CD4-positive, alpha-beta T cell treated with Interleukin-15 for 1 hour (primary cell): Measurements from ENCODE around the gene TMC4.
"Not testable (repeated sequence)": the region's sequence is repeated elsewhere in the genome, so short reads cannot be mapped to it uniquely, and the experiment has no call there.

Experiments used
- DNase-seq: peaks from one replicate; pipeline ENCODE4 v3.0.0-alpha.2; 2020

TMC4 gene

DNA sequence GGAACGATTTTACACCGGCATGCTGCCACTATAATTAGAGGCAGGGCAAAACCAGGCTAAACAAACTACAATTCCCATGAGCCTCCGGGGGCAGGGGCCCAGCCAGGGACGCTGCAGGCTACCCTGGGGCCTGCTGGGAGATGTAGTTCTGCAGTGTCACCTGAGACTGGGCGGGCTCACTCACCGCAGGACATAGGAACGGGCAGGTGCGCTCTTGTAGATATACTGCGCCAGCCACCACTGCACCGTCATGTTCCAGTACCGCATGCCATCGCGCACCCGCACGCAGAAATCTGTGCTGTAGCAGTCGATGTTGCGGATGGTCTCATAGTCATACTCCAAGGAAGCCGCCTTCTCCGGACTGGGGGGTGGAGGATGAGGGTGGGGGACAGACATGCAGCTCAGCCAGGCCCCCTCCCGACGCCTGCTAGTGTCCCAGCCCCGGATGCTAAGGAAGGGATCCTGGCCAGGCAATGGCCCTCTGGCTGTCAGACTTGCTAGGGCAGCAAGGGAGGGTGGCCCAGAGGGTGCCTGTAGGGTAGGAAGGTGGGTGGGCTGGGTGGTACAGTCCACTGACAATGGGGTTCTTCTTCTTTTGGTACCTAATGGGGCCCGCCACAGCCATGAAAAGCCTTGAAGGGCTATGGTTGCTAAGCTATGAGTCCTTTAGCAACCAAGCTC lies 5.8 kb upstream of the TMC4 start:
- no peak for DNase-seq

DNA sequence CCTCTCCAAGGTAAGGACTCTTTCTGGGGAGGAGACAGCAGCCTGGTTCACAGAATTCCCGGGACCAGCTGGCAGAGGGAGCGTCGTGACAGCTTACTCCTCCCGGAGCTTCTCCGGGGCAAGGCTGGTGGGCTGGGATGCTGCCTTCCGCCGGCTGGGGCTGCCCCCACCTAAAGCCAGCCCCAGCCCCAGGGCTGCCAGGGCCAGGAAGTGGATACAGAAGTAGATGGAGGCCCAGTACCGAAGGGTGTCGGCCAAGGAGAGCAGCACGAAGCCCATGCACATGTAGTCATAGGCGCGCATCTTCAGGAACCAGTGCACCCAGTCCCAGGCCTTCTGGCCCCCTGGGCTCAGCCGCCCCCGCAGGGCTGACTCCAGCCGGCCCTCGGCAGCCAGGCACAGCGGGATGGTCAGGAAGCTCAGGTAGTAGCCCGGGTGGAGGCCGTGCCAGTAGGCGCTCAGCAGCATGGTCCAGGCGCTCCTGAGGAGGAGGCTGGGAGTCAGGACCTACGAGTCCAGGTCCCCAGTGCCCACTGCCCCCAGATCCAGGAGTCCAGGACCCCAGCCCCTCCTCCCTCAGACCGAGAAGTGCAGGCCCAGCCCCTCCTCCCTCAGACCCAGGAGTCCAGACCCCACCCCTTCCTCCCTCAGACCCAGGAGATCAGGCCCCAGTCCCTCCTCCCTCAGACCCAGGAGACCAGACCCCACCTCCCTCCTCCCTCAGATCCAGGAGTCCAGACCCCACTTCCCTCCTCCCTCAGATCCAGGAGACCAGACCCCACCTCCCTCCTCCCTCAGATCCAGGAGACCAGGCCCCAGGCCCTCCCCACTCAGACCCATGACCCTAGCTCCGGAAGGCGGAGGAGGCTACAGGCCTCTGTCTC lies 1.2 kb upstream of the TMC4 start:
- no peak for DNase-seq

DNA sequence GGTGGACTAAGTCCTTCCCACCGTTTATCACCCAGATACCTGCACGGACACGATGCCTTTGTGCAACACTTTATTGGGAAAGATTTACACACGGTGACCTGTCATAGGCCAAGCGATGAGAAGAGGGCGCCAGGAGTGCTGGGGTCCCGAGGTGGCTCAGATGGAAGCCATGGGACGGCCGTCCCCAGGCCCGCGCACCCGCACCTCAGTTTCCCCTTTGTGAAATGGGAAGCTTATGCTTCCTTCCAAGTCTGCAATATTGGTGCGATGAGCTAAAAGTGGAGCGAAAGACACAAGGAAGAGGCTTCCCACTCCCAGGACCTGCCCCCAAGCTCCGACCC lies 369 bp upstream of the TMC4 start:
- DNase-seq: no peak

DNA sequence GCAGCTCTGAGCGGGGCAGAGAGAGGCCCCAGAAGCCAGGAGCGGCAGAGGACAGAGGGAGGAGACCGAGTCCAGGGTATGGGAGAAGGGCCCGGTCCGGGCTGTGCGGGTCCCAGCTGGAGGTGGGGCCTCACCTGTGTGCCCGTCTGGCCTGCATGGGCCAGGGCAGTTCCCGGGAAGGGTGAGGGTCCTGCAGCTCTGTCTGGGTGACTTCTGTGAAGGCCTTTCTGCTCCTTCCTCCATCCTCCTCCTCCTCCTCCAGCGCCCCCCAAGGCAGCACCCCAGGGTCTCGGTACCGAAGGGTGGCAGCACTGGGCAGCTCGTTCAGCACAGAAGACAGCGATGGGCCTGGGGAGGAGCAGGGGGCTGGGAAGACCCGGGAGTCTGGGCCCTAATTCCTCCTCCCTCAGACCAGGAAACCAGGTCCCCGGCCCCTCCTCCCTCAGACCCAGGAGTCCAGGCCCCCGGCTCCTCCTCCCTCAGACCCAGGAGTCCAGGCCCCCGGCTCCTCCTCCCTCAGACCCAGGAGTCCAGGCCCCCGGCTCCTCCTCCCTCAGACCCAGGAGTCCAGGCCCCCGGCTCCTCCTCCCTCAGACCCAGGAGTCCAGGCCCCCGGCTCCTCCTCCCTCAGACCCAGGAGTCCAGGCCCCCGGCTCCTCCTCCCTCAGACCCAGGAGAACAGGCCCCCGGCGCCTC lies 1.1 kb downstream of the TMC4 start:
- DNase-seq: not testable (repeated sequence)

DNA sequence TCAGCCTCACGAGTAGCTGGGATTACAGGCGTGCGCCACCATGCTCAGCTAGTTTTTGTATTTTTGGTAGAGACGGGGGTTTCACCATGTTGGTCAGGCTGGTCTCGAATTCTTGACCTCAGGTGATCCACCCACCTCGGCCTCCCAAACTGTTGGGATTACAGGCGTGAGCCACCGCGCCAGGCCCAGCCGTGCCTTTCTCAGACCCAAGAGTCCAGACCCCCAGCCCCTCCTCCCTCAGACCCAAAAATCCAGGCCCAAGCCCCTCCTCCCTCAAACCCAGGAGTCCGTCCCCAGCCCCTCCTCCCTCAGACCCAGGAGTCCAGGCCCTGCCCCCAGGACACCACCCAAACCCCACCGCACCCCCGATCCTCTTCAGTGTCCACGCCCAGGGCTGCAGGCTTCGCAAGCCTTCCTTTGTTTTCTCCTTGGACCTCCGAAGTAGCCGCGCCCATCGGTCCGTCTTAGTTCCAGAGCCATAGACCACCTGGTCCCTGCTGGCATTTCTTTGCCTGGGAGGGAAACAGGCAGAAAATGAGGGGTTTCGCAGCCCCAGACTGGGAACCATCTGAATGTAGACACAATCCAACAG lies 3.7 kb downstream of the TMC4 start:
- DNase-seq: no peak

DNA sequence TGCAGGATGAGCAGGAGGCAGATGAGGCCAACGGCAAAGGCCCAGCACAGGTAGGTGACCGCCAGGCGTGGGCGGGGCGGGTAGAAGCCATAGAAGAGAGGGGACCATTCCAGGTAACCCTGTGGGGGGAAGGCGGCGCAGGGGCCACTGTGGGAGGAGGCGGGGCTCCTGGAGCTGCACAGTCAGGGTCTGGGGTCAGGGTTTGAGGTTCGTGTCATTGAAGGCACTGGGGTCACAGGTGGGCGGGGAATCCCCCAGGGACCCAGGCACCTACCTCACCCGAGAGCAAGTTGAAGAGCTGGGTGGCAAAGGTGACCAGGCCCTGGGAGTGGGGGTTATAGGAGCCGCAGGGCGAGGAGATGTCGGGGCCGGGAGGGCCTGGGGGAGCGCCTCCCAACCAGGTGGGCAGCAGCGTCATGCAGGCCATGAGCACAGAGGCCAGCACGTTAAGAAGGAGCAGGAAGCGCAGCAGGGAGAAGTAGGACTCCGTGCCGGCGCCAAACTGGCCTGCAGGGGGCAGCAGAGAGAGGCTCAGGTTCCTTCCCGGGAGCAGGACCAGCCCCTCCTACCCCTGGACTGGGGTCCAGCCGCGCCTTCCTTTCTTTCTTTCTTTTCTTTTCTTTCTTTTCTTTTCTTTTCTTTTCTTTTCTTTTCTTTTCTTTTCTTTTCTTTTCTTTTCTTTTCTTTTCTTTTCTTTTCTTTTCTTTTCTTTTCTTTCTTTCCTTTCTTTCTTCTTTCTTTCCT lies 4.6 kb downstream of the TMC4 start:
- DNase-seq: peak; percentile 84

DNA sequence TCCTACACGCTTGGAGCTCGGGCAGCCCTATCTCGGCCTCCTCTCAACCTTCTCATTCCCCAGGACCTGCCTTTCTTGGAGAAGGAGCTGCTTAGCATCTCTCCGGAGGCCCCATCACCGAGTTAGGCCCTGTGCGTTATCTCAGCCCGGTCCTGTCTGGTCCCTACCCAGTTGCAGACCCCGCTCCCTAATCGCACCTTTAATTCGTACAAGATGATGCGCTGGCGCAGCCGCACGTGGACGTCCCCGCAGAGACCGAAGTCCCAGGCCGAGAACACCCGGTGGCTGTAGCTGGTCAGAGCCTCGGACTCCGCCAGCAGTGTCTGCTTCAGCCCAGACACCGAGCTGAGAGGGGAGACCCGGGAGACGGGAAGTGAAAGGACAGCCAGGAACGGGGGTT lies 7.7 kb downstream of the TMC4 start:
- DNase-seq: no peak

DNA sequence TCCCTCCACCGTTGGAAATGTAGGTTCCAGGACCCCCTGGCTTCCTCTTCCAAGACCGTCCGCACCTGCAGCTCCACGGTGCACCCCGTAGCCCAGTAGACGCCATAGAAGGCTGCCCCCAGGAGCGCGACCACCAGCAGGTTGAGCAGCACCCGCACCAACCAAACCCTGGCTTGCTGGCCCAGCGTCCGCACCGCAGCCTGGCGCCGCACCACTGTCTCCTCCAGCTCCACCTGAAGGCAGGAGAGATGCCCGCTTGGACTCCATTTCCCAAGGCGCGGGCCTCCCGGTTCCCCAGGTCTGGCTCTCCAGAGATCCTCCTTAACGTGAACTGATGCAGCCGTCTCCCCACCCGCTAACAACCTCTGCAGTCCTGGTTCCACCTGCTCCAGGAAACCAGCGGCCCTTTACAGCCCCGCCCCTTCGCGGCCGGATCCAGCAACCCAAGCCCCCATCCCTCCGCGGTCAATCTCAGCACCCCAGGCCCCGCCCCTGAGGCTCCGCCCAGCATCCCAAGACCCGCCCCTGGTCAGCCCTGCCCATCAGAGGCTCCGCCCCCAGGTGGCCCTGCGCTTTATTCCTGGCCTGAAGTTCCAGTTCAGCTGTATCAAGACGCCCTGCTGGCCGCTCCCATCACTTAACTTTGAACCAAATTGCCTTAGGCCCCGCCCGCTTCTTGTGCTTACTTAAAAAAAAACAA lies 8.4 kb downstream of the TMC4 start:
- DNase-seq: peak; percentile 64

DNA sequence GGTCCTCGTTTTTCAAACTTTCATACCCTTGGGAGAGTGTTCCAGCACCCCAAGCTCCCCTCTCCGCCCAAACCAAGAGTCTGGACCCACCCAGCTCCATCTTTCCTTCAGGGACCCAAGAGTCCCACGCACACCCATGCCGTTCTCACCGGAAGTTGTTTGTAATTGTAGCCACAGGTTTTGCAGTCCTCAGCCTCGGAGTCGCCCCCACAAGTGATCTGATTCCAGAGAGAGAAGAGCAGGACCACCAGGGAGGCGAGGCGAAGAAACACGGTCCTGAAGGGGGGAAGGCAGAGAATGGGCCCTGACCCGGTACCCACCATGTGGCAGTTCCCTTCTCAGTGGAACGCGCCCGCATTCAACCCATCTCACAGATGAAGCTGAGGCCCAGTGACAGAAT lies 10.1 kb downstream of the TMC4 start:
- DNase-seq: no peak

DNA sequence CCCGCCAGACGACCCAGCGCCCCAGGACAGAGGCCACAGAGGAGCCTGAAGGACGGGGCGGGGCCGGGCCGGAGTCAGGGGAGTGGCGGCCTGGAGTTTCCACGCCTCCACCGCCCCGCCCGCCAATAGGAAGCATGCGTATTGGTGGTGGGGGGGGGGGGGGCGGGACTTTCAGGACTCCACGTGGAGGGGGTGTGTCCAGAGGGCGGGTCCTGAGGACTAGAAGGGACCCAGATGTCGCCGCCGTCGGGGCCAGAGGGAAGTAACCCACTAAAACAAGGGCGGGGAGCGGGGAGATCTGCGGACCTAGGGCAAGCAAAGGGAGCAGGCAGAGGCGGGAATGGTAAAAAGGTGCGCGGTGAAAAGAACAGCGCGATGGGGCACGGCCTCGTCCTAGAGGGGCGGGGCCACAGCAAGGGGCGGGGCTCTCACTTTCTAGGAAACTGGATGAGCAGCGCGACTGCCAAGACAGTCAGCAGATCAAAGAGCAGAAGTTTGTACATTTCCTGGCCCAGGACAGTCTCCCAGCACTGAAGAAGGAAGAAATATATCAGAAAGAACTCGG lies 10.6 kb downstream of the TMC4 start:
- peak; percentile 85 for DNase-seq

DNA sequence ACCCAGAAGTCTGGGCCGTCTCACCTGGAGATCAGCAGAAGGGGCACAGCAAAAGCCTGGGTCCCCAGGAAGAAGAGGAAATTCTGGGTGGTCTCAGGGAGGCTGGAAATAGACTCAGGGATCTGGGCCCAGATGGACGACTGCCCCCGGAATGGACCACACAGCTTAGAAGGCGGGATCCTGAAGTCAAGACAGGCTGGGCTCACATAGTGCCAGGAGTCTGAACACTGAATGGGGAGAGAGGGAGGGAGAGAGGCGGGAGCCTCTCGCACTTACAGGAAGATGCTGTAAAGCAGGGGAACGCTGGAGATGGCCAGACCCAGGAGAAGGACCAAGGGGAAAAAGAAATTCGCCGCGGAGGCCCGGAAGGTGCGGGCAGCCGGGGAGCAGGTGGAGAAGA lies 12.1 kb downstream of the TMC4 start:
- DNase-seq: no peak

DNA sequence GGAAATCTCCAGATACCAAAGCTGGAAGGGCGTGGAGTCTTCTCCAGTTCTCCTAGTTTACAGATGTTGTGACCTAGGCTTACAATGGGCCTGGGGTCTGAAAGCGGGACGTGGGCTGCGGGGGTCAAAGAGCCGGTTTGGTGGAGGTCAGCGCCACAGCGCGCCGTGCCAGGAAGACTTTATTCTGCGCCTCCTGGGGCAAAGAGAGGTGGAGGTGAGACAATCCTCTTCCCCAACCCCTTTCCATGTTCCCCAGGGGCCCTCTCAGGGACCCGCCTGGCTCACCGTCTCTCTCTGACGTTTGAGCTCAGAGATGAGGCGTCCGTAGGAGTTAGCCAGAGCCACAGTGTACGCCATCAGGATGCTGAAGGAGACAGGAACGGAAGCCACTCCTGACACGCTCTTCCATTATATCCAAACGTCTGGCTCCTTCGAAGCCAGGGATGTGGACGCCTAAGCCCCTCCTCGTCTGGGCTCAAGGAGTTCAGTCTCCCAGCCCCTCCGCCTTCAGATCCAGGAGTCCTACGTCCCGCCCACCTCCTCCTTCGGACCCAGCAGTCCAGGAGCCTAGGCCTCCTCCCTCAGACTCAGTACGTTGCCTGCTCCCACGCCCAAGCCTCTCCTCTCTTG lies 12.7 kb downstream of the TMC4 start:
- no peak for DNase-seq

DNA sequence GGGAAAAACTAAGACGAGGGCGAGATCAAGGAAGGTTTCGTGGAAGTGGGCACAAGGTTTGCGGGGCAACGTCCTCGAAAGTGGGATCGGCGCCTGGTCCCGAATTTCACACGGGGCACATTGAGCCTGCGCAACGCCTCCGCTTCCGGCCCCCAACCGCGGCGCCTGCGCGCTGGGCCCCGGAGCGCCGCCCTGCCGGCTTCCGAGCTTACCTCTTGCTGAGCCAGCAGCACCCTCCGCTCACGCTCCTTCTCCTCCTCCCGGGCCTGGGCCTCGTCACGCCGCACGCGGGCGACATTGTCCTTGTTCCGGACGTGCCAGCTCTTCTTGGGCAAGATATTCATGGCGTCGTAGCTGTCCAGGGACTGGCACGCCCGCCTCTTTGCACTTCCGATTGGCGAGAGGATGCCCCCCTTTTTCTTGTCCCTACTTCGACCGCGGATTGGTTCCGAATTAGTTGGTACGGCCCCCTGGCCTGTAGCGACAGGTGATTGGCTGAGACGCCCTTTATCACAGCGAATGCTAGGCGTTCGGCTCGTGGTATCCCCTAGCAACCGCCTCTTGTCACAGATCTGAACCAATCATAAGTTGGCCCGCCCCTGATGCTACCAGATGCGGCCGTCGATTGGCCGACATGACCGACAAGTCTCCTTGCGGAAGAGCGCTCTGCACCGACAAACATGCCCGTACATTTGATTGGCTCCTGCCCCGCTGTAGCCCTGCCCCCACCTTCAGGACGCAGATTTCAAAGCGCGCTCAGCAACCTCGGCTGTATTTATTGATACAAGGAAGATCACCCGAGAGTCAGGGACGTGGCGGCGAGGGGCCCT lies 13.4 kb downstream of the TMC4 start, which contains the start of gene LENG1:
Gene LENG1 (minus strand): TSS at position 370 of the 830 bp plus-strand sequence. CDS start 26 bp downstream, at position 344.
- DNase-seq: peak; percentile 100

DNA sequence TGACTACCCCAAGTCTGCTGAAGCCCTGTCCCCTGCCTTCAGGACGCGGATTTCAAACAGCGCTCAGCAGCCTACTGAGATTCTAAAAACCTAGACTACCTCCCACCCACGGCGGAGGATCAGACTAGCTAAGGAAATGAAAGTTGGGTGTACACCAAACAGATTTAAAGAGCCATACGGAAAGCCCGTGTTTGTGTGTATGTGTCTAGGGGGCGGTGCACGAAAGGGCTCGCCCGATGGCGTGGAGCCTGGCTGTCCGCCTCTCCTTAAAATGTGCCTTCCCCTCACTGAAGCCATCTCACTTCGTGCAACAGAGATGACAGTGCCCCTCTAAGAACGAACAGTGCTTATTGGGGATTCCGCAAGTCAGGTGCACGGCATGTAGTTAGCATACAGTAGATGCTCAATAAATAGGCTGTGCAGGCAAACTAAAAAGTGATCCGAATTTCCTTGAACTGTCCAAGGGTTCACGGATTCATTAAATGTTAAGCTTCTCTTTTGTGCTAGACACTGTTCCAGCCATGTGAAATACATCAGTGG lies 14.1 kb downstream of the TMC4 start:
- DNase-seq: no peak

DNA sequence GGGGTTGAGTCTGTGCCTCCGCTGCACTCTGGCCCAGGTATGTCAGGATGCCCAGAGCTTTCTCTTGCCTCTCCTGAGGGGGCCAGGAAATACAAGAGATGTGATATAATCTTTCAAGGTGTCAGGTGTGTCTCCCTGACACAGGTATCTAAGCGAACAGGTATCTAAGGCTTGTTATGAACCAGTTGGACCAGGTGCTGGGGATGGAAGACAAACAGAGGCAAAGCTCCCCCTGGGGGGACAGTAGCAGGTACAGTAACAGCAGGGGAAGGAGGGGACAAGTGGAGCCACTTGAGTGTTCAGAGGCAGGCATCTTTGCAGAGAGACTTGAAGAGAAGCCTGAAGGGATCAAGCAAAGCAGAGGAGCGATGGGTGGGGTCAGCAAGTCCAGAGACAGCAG lies 16.0 kb downstream of the TMC4 start:
- DNase-seq: no peak

DNA sequence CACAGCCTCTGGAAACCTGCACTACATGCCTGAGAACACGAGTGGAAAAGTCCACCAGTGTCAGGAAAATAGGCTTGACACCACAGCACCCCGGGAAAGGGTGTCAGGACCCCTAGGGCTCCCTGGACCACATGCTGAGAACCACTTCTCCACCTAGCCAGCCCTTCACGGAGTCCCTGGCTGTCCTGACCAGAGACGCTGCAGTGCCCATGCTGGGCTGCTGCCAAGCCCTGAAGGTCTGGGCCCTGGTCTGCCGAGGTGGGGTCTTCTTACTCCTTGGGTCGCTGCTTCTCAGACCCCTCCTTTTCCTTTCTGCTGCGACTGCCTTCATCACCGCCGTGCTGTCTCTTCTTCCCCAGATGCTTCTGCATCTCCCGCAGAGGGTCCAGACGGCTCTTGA lies 16.5 kb downstream of the TMC4 start:
- no peak for DNase-seq

DNA sequence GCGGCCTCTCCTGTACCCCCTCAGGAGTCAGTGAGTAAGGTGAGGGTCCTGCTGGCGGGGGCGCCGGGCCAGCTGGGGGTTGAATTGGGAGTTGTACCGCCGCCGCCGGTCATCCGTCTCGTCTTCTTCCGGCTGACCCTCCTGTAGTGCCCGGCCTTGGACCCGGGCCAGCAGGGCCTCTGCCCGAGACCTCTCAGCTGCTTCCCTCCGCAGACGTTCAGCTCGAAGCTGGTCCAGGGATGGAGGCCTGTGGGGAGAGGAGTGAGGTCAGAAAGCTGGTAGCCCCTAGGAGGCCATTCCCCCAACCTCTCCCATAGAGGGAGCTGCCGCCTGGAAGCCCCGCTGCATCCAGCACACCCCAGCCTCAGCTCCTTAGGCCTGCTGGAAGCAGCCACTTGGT lies 17.3 kb downstream of the TMC4 start:
- no peak for DNase-seq

DNA sequence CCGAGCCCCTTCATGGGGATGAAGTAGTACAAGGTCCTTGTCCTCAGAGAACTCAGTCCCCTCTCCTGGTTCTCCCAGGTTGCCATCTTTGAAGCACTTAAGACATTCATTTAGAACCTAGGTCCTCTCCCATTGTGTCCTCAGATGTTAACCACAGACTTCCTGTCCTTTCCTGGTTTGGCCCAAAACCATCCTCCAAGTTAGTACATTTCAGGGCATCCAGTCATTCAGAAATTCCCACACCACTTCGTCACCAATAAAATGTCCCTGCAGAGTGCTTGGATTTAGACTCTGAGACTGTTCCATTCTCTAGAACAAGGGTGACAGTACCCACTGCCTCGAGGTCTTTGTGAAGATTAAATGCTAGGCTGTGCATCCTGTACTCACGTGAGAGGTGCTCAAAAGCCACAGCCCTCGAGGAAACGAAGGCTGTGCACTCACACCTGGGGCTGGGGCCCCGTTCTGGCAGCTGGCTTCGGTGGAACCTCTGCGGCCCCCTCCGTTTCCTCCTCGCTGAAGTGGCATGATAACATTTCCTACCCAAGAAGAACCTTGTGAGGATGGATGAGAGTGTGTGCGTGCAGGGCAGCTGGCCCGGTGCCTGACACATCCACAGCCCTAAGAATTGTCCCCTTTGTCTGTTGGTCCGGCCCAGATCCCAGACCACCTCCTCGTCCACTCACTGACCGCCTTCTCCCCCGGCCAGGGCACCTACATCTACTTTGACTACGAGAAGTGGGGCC lies 18.2 kb downstream of the TMC4 start:
- DNase-seq: no peak

DNA sequence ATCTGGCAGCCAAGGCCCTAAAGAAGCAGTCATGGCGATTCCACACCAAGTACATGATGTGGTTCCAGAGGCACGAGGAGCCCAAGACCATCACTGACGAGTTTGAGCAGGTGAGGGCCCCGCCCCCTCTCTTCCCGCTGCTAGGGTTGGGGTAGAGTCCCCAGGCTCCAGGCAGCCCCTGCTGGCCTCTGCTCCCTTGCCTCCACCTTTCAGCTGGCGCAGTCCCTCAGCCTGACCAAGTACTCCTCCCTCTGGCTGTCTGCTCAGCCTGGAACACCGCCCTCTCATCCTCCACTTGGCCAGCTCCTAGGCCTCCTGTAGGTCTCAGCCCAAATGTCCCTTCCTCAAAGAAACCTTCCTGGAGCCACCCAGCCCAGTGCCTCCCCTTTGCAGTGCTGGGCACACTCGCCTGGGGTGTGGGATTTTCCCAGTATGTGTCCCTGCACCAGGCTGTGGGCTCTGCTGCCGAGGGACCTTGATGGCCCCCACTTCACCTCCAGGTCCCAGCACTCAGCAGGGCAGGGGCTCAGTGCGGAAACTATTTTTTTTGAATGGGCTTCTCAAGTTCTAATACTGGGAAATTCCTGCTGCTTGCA lies 19.1 kb downstream of the TMC4 start:
- no peak for DNase-seq
